ENCODE results near the gene GJC2. TPM values are rescaled to one million over a fixed set of nuclear protein-coding genes. Genes with fewer than 3 reads are reported as not detected.

Gene GJC2
- total and polyA plus RNA-seq, 8 donors, result 0.46 to 26.6 (median 1.5) TPM; not detected in 2

DNA sequence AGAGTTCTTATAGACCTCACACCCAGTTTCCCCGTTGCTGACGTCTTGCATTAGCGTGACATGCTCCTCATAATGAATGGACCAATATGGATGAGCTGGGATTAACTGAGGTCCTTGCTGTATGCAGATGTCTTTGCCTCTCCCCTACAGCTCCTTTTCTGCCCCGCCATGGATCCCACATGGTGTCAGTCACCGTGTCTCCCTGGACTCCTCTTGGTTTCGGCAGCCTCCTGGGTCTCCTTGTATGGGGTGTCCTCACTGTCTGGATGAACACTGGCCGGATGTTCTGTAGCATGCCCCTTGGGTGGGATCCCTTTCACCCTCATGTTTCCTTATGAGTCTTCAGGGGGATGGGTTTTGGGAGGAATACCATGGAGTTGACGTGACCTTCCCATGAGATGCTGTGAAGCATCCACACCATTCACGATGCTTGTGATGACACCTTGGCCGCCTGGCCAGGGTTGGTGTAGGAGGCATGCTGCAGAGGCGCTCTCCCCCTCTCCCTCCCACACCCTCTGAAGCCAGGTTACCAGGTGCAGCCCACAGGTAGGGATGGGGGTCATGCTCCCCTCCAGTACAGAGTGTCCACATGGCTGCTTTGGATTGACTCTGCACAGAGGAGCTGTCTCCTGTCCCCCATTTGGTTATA, 4.4 kb downstream of the GJC2 start:
- peaks cover 0 to 4% (median 0%) of the 10 kb centered on the region in 3 donors for H3K27me3 ChIP-seq
- DNase-seq, result no peak
- intact Hi-C loops (cut with DNase I; ENCODE audit: low total_unique reads), result no loop called here
- no peak overlapping the region for H3K27ac ChIP-seq
- no peak for TF ChIP-seq EP300 (IDR thresholded peaks at IDR 0.05)
- no peak for TF ChIP-seq CTCF (IDR thresholded peaks at IDR 0.05)
- no peak for TF ChIP-seq POLR2A (IDR thresholded peaks at IDR 0.05)
- no peak for TF ChIP-seq POLR2AphosphoS5 (IDR thresholded peaks at IDR 0.05)
- H3K4me1 ChIP-seq, result peaks cover 23 to 41% (median 33%) of the 10 kb centered on the region in 4 donors
- no peaks in the 10 kb centered on the region for H3K9me3 ChIP-seq
- 91 to 95% (median 92%) methylated on average over 8 to 11 of the region's 11 CpGs for WGBS, 5 donors
- H3K36me3 ChIP-seq, result peaks cover 0 to 7% (median 3%) of the 10 kb centered on the region in 4 donors
- no peak overlapping the region for H3K4me3 ChIP-seq

DNA sequence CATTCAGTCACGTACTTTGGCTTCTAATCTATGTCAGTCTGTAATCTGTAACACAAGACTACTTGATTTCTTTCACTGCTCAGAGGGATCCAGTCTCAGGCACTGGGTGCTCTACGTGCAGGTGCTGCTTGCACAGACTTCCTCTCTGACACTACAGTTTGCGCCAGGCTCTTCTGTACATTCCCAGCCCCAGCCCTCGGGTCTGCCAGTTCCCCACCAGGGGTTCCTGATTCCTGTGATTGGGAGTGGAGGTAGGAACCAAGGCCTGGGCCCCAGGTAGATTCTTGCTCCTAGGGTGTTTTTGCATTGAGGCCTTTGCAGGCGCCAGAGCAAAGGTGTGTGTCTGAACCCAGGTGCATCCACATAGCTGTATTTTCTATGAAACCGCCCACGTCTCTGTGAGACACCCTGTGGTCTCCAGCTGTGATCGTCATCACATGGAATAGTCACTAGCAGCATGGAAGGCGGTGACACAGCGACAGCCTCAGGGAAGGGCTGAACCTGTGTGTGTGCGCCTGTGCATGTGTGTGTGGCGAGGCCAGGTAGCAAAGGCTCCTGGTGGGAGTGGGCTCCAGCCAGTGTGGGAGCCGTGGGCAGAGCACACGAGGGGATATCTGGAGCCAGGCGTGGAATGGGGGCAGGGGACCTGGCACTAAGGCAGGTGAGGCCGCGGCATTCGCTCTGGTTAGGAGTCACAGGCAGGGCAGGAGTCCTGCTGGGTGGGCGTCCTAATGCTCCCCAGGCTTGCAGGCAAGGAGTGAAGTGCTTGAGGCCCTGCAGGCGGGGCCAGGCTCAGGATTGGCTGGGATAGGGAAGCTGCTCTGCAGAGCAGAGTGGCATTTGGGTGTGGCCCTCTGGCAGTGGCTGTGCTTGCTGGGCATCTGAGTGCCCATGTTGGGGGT, 5.2 kb downstream of the GJC2 start:
- Histone ChIP-seq H3K27me3 (peaks cover 0 to 4% (median 0%) of the 10 kb centered on the region in 3 donors), H3K4me1 (peaks cover 16 to 36% (median 26%) of the 10 kb centered on the region in 4 donors), H3K9me3 (no peaks in the 10 kb centered on the region), H3K36me3 (peaks cover 0 to 2% (median 0%) of the 10 kb centered on the region in 4 donors), H3K27ac (no peak overlapping the region), H3K4me3 (no peak overlapping the region)
- TF ChIP-seq EP300 (IDR thresholded peaks at IDR 0.05) (no peak), CTCF (IDR thresholded peaks at IDR 0.05) (no peak), POLR2AphosphoS5 (IDR thresholded peaks at IDR 0.05) (no peak), POLR2A (IDR thresholded peaks at IDR 0.05) (no peak)
- intact Hi-C loops (cut with DNase I; ENCODE audit: low total_unique reads), result no loop called here
- 69 to 78% (median 72%) methylated on average over 19 to 20 of the region's 20 CpGs for WGBS, 5 donors
- no peak for DNase-seq

DNA sequence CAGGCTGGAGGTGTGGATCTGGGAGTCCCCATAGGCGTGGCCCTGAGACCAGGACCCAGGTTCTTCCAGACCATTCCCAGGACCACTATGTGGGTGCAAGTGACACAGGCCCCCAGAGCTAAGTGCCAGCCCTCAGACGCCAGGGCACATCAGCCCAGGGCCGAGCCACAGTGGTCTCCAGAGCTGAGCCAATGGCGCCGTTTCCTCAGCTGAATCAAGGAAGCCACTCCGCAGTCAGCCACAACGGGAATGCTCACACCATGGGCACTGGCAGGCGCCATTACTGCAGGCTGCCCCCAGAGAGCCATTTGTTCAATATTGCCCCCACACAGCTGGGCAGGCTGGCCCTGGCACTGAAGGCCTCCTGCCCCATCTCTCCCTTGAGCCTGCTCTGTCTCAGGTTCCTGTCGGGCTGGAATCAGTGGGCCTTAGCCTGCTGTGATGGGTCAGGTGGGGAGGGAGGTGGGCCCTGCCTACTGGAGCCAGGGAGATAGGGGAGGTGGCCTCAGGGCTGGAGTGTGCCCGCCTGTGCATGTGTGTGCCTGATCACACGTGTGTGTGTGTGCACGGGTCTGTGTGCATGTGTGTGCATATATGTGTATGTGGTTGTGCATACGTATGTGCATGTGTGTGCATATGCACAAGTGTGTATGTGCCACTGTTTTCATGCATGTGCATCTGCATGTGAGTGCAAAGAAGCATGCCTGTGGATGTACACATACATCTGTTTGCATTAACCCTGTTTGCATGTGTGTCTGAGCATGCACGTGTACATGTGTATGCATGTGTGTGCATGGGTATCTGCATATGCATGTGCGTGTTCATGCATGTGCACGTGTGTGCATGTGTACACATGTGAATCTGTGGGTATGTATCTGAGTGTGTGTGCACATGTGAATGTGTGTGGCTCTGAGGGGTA, 6.1 kb downstream of the GJC2 start:
- Histone ChIP-seq H3K36me3 (no peaks in the 10 kb centered on the region), H3K9me3 (no peaks in the 10 kb centered on the region), H3K4me1 (peaks cover 8 to 30% (median 16%) of the 10 kb centered on the region in 4 donors), H3K4me3 (no peak overlapping the region), H3K27me3 (peaks cover 0 to 4% (median 0%) of the 10 kb centered on the region in 3 donors), H3K27ac (no peak overlapping the region)
- no peak for DNase-seq
- intact Hi-C loops (cut with DNase I; ENCODE audit: low total_unique reads), result no loop called here
- 80 to 91% (median 87%) methylated on average over 7 to 16 of the region's 16 CpGs for WGBS, 5 donors
- TF ChIP-seq CTCF (IDR thresholded peaks at IDR 0.05) (no peak), POLR2A (IDR thresholded peaks at IDR 0.05) (no peak), EP300 (IDR thresholded peaks at IDR 0.05) (no peak), POLR2AphosphoS5 (IDR thresholded peaks at IDR 0.05) (no peak)

- WGBS, 5 donors, result 58 to 87% (median 64%) methylated on average over 3 to 9 of the region's 9 CpGs
- no peak for DNase-seq
- no peak for TF ChIP-seq EP300 (IDR thresholded peaks at IDR 0.05)
- TF ChIP-seq POLR2AphosphoS5 (IDR thresholded peaks at IDR 0.05), result no peak
- TF ChIP-seq CTCF (IDR thresholded peaks at IDR 0.05), result no peak
- no peak for TF ChIP-seq POLR2A (IDR thresholded peaks at IDR 0.05)
- Histone ChIP-seq H3K27ac (no peak overlapping the region), H3K4me1 (peaks cover 3 to 26% (median 12%) of the 10 kb centered on the region in 4 donors), H3K9me3 (no peaks in the 10 kb centered on the region), H3K27me3 (peaks cover 0 to 4% (median 0%) of the 10 kb centered on the region in 3 donors), H3K4me3 (no peak overlapping the region), H3K36me3 (no peaks in the 10 kb centered on the region)
- intact Hi-C loops (cut with DNase I; ENCODE audit: low total_unique reads), result no loop called here
Measured at GRCh38 chr1:228156515-228156881, 6.8 kb downstream of the GJC2 start.

Measured in stomach (tissue), 9 donors.